ENCODE measurements around the gene PPFIA1.

The PPFIA1 gene

GRCh38 chr11:70270104-70270876 lies at the start of gene PPFIA1:
Gene PPFIA1 (plus strand): TSS chr11:70270690. CDS start chr11:70272173, 1,483 bp downstream.
- peak; percentile 94 for DNase-seq

- no peak for DNase-seq
These were observed 49.6 kb upstream of the PPFIA1 start for GRCh38 chr11:70220920-70221319.

- no peak for DNase-seq
These were observed 44.8 kb upstream of the PPFIA1 start for GRCh38 chr11:70225681-70226177.

GRCh38 chr11:70226183-70226582 lies 44.3 kb upstream of the PPFIA1 start:
- DNase-seq: no peak

GRCh38 chr11:70226967-70227366 lies 43.5 kb upstream of the PPFIA1 start:
- DNase-seq: no peak

- DNase-seq: no peak
These were observed 40.8 kb upstream of the PPFIA1 start for GRCh38 chr11:70229737-70230136.

- DNase-seq: no peak
These were observed 40.2 kb upstream of the PPFIA1 start for GRCh38 chr11:70230151-70230839.

- no peak for DNase-seq
These were observed 39.4 kb upstream of the PPFIA1 start for GRCh38 chr11:70230840-70231710.

GRCh38 chr11:70233034-70233433 lies 37.5 kb upstream of the PPFIA1 start:
- DNase-seq: no peak

- no peak for DNase-seq
These were observed 37.0 kb upstream of the PPFIA1 start for GRCh38 chr11:70233511-70233934.

GRCh38 chr11:70233962-70234361 lies 36.5 kb upstream of the PPFIA1 start:
- no peak for DNase-seq

- no peak for DNase-seq
These were observed 30.2 kb upstream of the PPFIA1 start for GRCh38 chr11:70240337-70240736.

- no peak for DNase-seq
These were observed 28.8 kb upstream of the PPFIA1 start for GRCh38 chr11:70241709-70242108.

GRCh38 chr11:70242885-70243284 lies 27.6 kb upstream of the PPFIA1 start:
- DNase-seq: no peak

GRCh38 chr11:70243912-70244652 lies 26.4 kb upstream of the PPFIA1 start:
- no peak for DNase-seq

- no peak for DNase-seq
These were observed 25.8 kb upstream of the PPFIA1 start for GRCh38 chr11:70244698-70245097.

- no peak for DNase-seq
These were observed 24.3 kb upstream of the PPFIA1 start for GRCh38 chr11:70246196-70246595.

- DNase-seq: no peak
These were observed 23.3 kb upstream of the PPFIA1 start for GRCh38 chr11:70247042-70247709.

GRCh38 chr11:70247710-70248072 lies 22.8 kb upstream of the PPFIA1 start:
- no peak for DNase-seq

GRCh38 chr11:70250876-70251658 lies 19.4 kb upstream of the PPFIA1 start:
- no peak for DNase-seq

Measured in activated gamma-delta T cell treated with Interleukin-2 at 50 U/mL for 16 hours (primary cell).